GM20431 (cell line): ENCODE data around the gene PRSS33.

ENCODE experiments used
- in situ Hi-C: fragments of 300-500 bp; cut with MseI, MboI; formaldehyde crosslinking; loops from one replicate; pipeline ENCODE4 v1.15.0; 2020; ENCODE audit warnings: low sequenced_read_pairs; ENCODE audit not compliant: unreplicated experiment

Gene PRSS33

GRCh38 chr16:2821487-2822157 lies 34.3 kb upstream of the PRSS33 start:
- in situ Hi-C loops: no loop called here

DNA sequence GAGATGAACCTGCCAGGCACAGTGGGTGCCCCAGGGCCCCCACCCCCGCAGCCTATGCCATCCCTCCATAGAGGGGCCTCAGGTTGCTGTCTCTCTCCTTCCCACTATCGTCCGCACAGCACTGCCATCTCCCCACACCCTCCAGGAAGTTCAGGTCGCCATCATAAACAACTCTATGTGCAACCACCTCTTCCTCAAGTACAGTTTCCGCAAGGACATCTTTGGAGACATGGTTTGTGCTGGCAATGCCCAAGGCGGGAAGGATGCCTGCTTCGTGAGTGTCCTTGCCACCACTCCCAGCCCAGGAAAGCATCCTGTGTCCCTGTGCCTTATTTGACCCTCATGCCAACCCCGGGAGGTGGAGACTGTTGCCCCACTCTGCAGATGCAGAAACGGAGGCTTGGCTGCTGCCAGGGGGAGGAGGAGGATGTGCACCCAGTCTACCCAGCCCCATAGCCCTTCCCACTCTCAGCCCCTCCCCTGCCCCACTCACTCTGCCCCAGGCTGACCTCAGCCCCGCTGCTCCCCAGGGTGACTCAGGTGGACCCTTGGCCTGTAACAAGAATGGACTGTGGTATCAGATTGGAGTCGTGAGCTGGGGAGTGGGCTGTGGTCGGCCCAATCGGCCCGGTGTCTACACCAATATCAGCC lies 33.6 kb upstream of the PRSS33 start:
- in situ Hi-C loops: no loop called here

- in situ Hi-C loops: no loop called here
Measured at GRCh38 chr16:2819939-2820835, 32.8 kb upstream of the PRSS33 start.

DNA sequence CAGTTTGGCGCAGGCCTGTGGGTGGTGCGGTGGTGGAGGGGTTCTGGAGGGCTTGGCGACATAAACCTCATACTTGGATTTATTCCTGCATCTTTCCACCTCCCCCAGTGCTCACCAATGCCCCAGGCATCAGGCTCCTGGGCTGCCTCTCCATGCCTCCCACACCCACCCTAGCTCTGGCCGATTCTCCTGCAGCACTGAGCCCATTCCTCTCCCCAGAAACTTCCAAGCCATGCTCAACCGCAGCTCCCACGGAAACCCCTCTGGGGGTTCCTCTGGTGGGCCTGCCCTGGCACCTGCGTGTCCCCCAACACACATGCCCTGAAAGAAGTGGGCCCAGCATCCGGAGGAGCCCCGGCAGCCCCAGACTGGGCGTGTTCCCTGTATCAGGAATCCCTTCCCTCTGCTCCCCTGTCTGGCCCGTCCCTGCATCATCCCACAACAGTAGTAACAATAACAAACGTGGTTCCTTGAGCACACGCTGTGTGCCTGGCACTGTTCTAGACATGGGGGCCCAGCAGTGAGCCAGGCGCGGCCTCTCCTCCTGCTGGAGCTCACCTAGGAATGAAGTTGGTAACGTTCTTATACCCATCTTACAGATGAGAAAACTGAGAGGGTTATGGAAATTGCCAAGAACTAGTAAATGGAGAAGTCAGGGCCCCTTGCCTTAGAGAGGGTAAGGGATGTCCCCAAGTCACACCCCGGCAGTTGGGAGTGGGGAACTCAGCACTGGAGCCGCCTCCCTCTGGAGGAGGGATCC lies 32.0 kb upstream of the PRSS33 start:
- in situ Hi-C loops: no loop called here

DNA sequence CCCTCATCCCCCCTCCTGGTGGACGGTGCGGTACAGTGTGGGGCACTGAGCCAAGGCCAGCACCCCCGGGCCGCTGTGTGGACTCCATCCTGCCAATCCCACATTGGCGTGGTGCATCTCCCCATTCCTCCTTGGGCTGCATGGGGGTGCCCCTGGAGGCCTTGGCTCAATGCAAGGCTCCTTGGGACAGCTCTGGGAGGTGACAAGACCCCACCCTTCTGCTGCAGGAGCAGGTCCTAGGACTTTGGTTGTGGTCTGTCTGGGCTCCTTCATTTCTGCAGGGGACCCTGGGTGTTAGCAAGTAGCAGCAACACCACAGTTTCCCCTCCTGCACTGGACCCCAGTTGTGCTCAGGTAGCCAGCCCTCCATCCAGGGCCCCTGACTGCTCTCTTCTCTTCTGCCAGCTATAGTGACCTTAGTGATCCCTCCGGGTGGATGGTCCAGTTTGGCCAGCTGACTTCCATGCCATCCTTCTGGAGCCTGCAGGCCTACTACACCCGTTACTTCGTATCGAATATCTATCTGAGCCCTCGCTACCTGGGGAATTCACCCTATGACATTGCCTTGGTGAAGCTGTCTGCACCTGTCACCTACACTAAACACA lies 31.0 kb upstream of the PRSS33 start:
- in situ Hi-C loops: no loop called here

- in situ Hi-C loops: no loop called here
Measured at GRCh38 chr16:2817340-2818271, 30.2 kb upstream of the PRSS33 start.

DNA sequence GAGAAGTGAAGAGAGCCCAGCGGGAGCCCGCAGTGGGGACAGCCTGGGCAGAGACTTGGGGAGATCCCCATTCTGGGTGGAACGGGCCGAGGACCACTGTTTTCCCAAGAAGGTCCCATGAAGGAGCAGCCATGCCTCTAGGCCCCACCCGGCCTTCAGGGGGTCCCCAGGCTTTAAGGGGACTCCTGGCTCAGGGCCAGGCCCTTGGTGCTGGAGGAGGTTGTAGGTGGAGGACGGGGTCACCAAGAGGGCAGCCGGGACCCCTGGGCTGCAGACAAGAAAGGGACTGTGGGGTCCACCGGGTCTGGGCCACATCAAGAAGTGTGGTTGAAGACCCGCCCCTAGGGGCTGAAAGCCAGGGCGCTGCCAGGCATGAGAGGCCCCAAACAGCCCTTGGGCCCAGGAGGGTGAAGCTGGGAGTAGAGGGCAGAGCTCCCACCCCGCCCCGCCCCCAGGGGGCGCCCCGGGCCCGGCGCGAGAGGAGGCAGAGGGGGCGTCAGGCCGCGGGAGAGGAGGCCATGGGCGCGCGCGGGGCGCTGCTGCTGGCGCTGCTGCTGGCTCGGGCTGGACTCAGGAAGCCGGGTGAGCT lies 29.5 kb upstream of the PRSS33 start, which contains the start of gene PRSS21:
PRSS21 (plus strand) TSS at position 487 of the 589 bp plus-strand sequence; CDS start at position 519, 32 bp downstream.
- in situ Hi-C loops: no loop called here

GRCh38 chr16:2815299-2815771 lies 28.0 kb upstream of the PRSS33 start:
- in situ Hi-C loops: no loop called here

DNA sequence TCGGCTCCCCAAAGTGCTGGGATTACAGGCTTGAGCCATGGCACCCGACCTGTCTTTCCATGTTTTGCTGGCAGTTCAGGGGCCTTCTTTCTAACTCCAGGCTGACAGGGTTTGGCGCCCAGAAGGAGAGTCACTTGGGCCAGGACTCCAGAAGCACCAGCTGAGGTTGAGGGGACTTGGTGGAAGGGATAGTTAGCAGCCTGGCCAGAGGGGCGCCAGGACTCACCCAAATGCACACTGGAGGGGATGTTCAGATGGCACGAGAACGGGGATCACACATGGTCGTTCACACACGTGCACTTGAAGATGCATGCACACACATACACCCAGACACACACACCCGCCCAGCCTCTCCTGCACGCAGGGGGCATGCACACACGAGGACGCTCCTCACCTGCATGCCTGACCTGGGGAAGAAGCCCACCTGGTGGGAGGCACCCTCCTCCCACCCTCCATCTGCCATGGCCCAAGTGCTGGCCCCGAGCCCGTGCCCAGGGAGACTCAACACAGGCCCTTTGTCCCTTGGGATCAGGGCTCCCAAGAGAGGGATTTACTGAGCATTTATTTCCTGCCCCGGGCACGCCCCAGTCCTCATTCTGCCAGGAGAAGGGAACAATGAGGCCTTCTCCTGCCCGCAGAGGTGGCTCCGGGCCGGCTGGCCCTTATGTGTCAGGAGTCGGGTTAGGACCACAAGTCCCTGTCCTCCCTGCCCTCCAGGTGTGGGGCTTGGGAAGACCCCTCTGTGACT lies 27.4 kb upstream of the PRSS33 start:
- in situ Hi-C loops: no loop called here

DNA sequence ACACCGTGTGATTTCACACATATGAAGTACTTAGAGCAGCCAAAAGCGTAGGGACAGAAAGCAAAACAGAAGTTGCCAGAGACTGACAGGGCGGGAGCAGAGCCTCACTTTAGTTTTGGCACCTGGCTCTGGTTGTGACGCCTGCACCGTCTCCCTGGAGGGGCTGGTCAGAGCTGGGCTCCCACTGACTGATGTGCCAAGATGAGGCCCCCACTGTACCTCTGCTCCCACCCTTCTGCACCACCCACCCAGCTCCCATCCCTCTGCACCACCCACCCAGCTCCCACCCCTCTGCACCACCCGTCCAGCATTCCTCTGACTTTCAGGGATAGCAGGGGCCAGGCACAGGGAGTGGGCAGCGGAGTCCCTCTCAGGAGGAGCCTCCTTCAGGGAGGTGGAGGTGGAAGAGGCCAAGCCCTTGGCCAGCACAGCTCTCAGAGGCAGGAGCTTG lies 26.4 kb upstream of the PRSS33 start:
- in situ Hi-C loops: no loop called here

DNA sequence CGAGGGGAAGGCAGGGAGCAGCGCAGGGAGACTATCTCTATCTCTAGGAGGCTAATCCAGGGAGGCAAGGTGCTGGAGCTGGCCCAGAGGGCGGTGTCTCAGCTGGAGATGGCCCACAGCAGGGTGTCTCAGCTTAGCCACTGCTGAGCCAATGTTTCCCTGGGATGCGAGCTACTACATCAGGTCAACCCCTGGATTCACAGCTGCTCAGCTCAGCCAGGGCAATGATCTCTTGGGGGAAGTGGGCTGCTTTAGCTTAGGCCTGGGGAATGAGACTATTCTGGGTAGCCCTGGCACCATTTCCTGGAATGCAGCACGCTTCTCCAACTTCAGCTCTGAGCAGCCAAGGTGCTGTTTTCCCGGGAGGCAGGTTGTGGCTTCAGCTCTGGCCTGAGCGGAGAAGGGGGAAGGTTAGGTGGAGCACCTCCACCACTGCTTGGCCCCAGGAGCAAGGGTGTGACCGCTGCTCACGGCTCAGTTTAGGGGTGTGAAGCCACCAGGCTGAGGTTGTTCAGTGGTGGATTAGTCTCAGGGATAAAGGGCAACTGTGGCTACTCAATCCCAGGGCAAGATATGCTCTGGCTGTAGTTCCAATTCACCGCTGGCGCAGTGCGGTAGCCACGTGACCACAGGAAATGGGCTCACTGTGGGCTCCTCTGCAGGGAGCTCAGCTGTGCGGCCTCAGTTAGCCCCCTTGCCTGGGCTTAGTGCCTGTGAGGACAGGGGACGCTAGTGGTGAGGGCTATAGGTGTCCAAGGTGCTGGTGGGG lies 24.5 kb upstream of the PRSS33 start:
- in situ Hi-C loops: no loop called here

GRCh38 chr16:2810651-2811050 lies 23.3 kb upstream of the PRSS33 start:
- in situ Hi-C loops: no loop called here

GRCh38 chr16:2809149-2809760 lies 21.9 kb upstream of the PRSS33 start:
- in situ Hi-C loops: no loop called here

- in situ Hi-C loops: no loop called here
Measured at GRCh38 chr16:2808181-2808580, 20.8 kb upstream of the PRSS33 start.

DNA sequence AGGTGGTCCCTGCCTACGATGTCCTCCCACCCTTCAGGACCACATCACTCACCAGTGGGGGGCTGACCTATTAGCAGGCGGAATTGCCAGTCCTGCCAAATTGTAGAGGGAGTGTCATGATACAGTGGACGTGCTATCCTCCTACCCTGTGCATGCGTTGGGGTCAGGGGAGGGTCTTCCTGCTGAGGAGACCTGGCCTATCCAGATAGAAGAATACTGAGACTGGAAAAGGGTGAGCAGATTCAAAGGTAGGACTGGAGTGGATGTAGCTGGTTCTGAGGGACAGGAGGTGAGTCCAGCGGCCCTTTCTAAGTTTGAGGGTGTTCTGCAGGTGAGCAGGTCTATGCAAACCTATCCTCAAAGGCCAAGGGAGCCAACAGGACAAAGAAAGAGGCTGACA lies 18.9 kb upstream of the PRSS33 start:
- in situ Hi-C loops: no loop called here

DNA sequence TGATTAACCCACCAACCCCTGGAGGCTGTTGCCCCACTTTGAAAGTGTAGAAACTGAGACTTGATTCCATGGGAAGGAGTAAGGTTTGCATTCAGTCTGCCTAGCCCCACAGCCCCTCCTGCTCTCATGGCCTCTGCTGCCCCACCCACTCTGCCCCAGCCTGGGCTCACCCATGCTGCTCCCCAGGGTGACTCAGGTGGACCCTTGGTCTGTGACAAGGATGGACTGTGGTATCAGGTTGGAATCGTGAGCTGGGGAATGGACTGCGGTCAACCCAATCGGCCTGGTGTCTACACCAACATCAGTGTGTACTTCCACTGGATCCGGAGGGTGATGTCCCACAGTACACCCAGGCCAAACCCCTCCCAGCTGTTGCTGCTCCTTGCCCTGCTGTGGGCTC lies 17.4 kb upstream of the PRSS33 start:
- in situ Hi-C loops: no loop called here
